MCF 10A (cell line): ENCODE data around the gene SLC12A5. TPM values are rescaled to one million over a fixed set of nuclear protein-coding genes. Genes with fewer than 3 reads are reported as not detected.

Experiments
- BruUV-seq: library from RNA; stranded (reverse); fragments of 400-500 nt; replicated peaks from 2 replicates; lab custom pipeline; 2021; lab: Mats Ljungman, UMichigan
- CTCF ChIA-PET: fragments of 300-600 bp; sonication (Branson Sonifier 250); formaldehyde crosslinking; extraction: SDS; loops from one replicate; lab custom pipeline; 2021; ENCODE audit warnings: antibody characterized with exemption, inconsistent platforms; lab: Yijun Ruan, JAX
- POLR2A ChIA-PET: fragments of 300-600, 350-650 bp; sonication (Branson Sonifier 250); formaldehyde crosslinking; extraction: SDS; loops from one replicate; lab custom pipeline; 2020; ENCODE audit warnings: antibody characterized with exemption, inconsistent platforms; lab: Yijun Ruan, JAX
- DNase-seq: peaks from one replicate; pipeline ENCODE4 v3.0.0-alpha.2; 2018; ENCODE audit not compliant: unreplicated experiment
- H3K27ac Mint-ChIP-seq: one replicate; pipeline ENCODE4 v1.8.0; 2022; ENCODE audit warnings: mild to moderate bottlenecking, low read depth, mixed read lengths; ENCODE audit not compliant: unreplicated experiment
- H3K27me3 Mint-ChIP-seq: one replicate; pipeline ENCODE4 v1.8.0; 2022; ENCODE audit warnings: mixed read lengths; ENCODE audit not compliant: insufficient read depth, unreplicated experiment
- H3K36me3 Mint-ChIP-seq: one replicate; pipeline ENCODE4 v1.8.0; 2022; ENCODE audit warnings: mild to moderate bottlenecking, moderate library complexity, mixed read lengths; ENCODE audit not compliant: insufficient read depth, unreplicated experiment
- H3K4me1 Mint-ChIP-seq: one replicate; pipeline ENCODE4 v1.8.0; 2022; ENCODE audit warnings: mixed read lengths; ENCODE audit not compliant: insufficient read depth, unreplicated experiment
- H3K4me3 Mint-ChIP-seq: one replicate; pipeline ENCODE4 v1.8.0; 2022; ENCODE audit warnings: mild to moderate bottlenecking, moderate library complexity, mixed read lengths; ENCODE audit not compliant: unreplicated experiment
- H3K9me3 Mint-ChIP-seq: one replicate; pipeline ENCODE4 v1.8.0; 2022; ENCODE audit warnings: mixed read lengths; ENCODE audit not compliant: unreplicated experiment
- intact Hi-C: fragments of 100-400 bp; cut with micrococcal nuclease; formaldehyde crosslinking; loops from 2 replicates; pipeline ENCODE4 v1.14.1; 2022
- total RNA-seq: library from RNA; stranded (reverse); gene quantifications from 2 replicates; pipeline ENCODE4 v1.2.3, GENCODE V29; 2022
- TF ChIP-seq, protein P1 (sequence below): fragments of 200-600 bp; IDR thresholded peaks from one replicate; pipeline ENCODE4 v1.8.0; 2022; ENCODE audit warnings: antibody characterized with exemption, mild to moderate bottlenecking; ENCODE audit not compliant: unreplicated experiment

The SLC12A5 gene
- total RNA-seq, 1 experiment from 2014 or later, result 0.75 TPM

DNA sequence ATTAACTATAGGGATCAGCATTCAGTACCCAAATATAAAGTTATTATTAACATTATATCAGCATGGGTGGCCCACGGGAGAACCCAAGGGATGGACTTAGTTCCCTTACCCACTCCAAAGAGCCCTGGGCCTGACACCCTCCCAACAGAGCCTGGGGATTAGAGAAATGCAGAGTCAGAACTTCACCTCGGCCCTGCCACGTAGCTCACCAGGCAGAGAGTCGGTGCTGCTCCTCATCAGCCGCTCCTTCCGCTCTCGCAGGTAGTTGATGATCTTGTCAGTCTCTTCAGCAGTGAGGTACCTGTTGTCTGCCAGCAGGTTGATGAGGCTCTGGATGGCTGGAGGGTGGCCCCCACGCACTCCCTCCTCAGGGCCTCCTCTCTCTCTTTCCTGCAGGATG, 34.1 kb downstream of the SLC12A5 start:
- ChIA-PET CTCF (no interaction called here), POLR2A (no interaction called here)
- peaks cover 55% of the 10 kb centered on the region for H3K36me3 Mint-ChIP-seq
- H3K4me1 Mint-ChIP-seq, result no peaks in the 10 kb centered on the region
- intact Hi-C loops, result no loop called here
- TF ChIP-seq, protein P1, sequence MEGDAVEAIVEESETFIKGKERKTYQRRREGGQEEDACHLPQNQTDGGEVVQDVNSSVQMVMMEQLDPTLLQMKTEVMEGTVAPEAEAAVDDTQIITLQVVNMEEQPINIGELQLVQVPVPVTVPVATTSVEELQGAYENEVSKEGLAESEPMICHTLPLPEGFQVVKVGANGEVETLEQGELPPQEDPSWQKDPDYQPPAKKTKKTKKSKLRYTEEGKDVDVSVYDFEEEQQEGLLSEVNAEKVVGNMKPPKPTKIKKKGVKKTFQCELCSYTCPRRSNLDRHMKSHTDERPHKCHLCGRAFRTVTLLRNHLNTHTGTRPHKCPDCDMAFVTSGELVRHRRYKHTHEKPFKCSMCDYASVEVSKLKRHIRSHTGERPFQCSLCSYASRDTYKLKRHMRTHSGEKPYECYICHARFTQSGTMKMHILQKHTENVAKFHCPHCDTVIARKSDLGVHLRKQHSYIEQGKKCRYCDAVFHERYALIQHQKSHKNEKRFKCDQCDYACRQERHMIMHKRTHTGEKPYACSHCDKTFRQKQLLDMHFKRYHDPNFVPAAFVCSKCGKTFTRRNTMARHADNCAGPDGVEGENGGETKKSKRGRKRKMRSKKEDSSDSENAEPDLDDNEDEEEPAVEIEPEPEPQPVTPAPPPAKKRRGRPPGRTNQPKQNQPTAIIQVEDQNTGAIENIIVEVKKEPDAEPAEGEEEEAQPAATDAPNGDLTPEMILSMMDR, result no peak
- no peak overlapping the region for H3K4me3 Mint-ChIP-seq
- no peaks in the 10 kb centered on the region for H3K9me3 Mint-ChIP-seq
- no peak overlapping the region for H3K27ac Mint-ChIP-seq
- no TSS peak for BruUV-seq
- DNase-seq, result no peak
- no peaks in the 10 kb centered on the region for H3K27me3 Mint-ChIP-seq

DNA sequence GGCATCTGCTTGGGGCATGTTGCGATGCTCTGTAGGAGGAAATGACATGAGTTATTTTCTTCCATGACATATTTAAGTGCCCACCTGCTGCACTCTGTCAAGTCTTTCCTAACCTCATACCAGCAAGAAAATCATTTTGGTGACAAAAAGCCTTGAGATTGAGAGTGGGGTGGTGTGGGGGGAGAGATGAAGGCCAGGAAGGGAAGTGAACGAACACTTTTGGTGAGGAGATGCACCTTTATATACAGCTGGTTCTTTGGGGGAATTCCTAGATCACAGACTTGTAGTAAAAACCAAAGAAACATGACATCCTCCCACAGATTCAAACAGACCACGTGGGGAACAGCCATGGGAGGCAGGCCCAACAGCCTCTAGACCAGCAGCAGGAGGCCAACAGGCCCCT, 34.6 kb downstream of the SLC12A5 start:
- DNase-seq, result no peak
- no peaks in the 10 kb centered on the region for H3K27me3 Mint-ChIP-seq
- no peaks in the 10 kb centered on the region for H3K9me3 Mint-ChIP-seq
- ChIA-PET CTCF (no interaction called here), POLR2A (no interaction called here)
- H3K4me3 Mint-ChIP-seq, result no peak overlapping the region
- H3K27ac Mint-ChIP-seq, result no peak overlapping the region
- intact Hi-C loops, result no loop called here
- BruUV-seq, result no TSS peak
- H3K36me3 Mint-ChIP-seq, result peaks cover 55% of the 10 kb centered on the region
- no peaks in the 10 kb centered on the region for H3K4me1 Mint-ChIP-seq
- TF ChIP-seq, protein P1, result no peak

DNA sequence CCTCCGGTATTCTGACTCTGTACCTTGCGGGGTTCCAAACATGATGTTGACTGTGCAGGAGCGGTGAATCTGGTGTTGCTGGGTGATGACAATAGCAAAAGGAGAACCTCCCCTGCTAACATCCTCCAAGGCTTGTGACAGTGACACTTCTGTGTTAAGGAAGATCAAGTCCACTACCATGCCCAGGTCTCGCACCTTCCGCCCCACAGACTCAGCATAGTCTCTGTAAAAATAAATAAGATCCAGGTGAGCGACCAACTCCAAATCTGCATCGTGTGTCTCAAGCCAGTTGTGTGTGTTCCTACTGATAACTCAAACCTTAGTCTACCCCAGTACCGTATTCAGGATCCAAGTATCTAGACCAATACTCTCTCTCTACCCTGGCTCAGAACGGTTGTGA, 36.0 kb downstream of the SLC12A5 start:
- no peak overlapping the region for H3K27ac Mint-ChIP-seq
- no peaks in the 10 kb centered on the region for H3K4me1 Mint-ChIP-seq
- H3K27me3 Mint-ChIP-seq, result no peaks in the 10 kb centered on the region
- no peak for DNase-seq
- ChIA-PET CTCF (no interaction called here), POLR2A (no interaction called here)
- TF ChIP-seq, protein P1, result no peak
- BruUV-seq, result no TSS peak
- intact Hi-C loops, result no loop called here
- no peaks in the 10 kb centered on the region for H3K9me3 Mint-ChIP-seq
- peaks cover 50% of the 10 kb centered on the region for H3K36me3 Mint-ChIP-seq
- H3K4me3 Mint-ChIP-seq, result no peak overlapping the region

DNA sequence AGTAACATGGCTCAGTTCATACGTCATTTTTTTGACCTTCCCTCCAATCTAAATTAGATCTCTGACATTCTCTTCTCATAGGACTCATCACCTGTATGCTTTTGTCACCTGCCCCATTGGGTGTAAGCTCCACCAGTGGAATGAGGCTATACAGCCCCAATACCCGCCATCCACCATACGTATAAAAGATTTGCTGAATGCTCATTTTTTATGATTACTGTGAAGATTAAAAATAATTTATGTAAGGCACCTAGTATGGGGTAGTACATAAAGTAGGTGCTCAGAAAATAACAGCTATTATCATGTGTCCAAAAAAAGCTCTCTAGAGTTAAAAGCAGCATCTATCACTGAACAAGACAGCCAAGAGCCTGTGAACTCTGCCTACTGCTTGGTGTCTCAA, 36.7 kb downstream of the SLC12A5 start:
- TF ChIP-seq, protein P1, result no peak
- Mint-ChIP-seq H3K9me3 (no peaks in the 10 kb centered on the region), H3K4me3 (no peak overlapping the region), H3K27me3 (no peaks in the 10 kb centered on the region), H3K27ac (no peak overlapping the region), H3K36me3 (peaks cover 45% of the 10 kb centered on the region), H3K4me1 (no peaks in the 10 kb centered on the region)
- ChIA-PET CTCF (interaction anchor here (0.6 to 1.4 kb wide), 6 partner anchors 9 to 79 kb away, joined by 3 to 6 read pairs (median 3); no protein-coding TSS in a partner anchor), POLR2A (no interaction called here)
- DNase-seq, result no peak
- intact Hi-C loops, result no loop called here
- BruUV-seq, result no TSS peak
